Measurements from ENCODE around the gene FAM222B.

Gene FAM222B

DNA sequence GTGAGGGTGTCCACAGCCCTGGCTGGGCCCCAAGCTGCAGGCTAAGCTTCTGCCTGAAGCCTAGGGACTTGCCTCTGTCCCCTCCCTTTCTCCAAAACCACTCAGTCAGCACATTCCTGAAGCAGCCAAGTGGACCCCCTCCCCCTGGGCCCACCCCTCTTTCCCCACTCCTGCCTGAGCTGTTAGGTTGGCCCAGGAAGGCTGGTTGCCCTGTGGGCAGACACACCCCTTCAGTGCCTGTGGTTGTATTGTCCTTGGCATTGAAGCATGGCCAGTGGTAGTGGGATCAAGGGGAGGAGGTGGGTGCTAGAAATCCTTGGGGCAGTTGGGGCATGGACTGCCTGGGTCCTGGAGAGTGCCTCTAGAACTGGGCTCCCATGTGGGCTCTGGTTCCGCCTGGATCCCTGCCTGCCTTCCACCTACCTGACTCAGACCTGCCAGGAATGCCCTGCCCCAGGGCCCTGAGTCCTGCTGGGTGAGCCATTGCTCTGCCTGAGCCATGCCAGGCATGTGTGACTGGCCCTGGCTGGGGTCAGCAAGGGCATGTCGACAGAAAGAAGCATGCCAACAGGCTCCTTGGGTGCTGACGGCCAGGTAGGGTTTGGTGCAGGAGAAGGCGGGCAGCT is 96.7 kb downstream of the FAM222B start:
- no peak for DNase-seq (ENCODE audit: low read depth)
- TF ChIP-seq, protein P1, sequence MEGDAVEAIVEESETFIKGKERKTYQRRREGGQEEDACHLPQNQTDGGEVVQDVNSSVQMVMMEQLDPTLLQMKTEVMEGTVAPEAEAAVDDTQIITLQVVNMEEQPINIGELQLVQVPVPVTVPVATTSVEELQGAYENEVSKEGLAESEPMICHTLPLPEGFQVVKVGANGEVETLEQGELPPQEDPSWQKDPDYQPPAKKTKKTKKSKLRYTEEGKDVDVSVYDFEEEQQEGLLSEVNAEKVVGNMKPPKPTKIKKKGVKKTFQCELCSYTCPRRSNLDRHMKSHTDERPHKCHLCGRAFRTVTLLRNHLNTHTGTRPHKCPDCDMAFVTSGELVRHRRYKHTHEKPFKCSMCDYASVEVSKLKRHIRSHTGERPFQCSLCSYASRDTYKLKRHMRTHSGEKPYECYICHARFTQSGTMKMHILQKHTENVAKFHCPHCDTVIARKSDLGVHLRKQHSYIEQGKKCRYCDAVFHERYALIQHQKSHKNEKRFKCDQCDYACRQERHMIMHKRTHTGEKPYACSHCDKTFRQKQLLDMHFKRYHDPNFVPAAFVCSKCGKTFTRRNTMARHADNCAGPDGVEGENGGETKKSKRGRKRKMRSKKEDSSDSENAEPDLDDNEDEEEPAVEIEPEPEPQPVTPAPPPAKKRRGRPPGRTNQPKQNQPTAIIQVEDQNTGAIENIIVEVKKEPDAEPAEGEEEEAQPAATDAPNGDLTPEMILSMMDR (IDR thresholded peaks at IDR 0.05; ENCODE audit: low read length, missing control alignments): no peak
- H3K4me3 ChIP-seq (replicated peaks; ENCODE audit: low read depth, low read length): peak overlapping the region; percentile 94

DNA sequence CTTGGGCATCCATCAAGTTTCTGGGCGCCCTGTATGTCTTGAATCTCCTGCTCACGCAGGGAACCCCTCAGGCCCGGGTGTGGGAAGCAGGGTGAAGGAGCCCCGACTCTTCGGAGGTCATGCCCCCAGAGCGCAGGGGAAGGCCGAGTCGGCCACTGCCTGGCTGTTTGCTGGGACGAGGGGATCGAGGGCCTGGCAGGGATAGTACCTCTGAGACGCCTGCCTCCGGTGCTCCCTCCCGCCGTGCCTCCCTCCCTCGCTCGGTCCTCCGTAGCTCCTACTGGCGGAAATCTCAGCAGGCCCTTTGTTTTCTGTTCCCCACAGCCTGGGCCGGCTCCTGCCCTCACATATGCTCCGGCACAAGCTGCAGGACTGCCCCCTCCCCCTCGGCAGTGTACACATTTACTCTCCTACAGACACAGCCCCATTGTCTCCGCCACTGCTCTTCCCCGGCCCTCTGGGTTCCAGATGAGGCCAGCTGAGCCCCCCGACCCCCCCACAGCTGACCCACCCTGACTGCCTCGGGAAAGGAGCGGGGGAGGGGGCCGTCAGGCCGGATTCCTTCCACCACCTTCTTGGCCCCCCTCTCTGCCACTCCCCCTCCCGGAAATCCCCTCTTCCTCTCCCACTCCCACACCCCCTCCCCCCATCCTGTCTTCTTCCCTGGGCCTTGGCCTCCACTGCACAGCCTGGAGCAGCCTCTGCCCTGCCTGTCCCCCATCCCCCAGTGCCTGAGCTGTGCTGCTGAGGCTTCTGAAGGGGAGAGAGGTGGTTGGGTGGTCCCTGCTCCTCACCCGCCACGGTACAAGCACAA is 97.4 kb downstream of the FAM222B start:
- DNase-seq (ENCODE audit: low read depth): peak; percentile 74
- peak overlapping the region; percentile 94 for H3K4me3 ChIP-seq (replicated peaks; ENCODE audit: low read depth, low read length)
- TF ChIP-seq, protein P1 (IDR thresholded peaks at IDR 0.05; ENCODE audit: low read length, missing control alignments): no peak

DNA sequence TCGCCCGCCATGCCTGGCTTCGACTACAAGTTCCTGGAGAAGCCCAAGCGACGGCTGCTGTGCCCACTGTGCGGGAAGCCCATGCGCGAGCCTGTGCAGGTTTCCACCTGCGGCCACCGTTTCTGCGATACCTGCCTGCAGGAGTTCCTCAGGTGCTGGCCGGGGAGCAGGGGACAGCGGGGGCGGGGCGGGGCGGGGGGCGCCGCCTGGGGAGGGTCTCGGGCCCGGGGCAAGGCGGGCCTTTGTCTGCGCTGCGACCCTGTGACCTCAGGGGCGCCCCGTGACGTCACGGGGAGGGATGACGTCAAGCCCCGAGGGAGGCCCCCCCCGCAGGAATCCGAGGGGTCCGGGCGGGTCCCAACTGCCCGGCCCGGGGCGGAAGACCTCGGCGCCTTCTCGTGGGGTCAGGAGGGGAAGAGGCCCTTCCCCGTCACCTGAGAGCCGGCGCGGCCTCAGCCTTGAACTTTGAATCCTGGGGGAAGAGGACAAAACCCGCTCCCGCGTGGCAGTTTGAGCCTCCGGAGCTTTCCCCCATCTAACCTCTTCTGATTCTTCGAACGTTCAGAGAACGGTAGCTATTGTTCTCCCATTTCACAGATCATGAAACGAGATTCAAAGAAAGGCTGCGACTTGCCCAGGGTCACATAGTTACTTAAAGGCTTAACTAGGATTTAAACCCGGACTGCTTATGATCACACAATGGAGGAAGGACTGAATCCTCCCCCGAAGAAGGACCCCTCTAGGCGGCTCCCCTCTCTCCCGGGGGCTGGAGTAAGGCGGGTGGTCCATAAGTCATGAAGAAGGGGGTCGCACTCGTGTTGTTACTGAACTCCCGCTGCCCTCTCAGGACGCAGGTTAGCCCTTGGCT is 98.3 kb downstream of the FAM222B start:
- H3K4me3 ChIP-seq (replicated peaks; ENCODE audit: low read depth, low read length): peak overlapping the region; percentile 94
- peak; percentile 53 for DNase-seq (ENCODE audit: low read depth)
- TF ChIP-seq, protein P1 (IDR thresholded peaks at IDR 0.05; ENCODE audit: low read length, missing control alignments): no peak

DNA sequence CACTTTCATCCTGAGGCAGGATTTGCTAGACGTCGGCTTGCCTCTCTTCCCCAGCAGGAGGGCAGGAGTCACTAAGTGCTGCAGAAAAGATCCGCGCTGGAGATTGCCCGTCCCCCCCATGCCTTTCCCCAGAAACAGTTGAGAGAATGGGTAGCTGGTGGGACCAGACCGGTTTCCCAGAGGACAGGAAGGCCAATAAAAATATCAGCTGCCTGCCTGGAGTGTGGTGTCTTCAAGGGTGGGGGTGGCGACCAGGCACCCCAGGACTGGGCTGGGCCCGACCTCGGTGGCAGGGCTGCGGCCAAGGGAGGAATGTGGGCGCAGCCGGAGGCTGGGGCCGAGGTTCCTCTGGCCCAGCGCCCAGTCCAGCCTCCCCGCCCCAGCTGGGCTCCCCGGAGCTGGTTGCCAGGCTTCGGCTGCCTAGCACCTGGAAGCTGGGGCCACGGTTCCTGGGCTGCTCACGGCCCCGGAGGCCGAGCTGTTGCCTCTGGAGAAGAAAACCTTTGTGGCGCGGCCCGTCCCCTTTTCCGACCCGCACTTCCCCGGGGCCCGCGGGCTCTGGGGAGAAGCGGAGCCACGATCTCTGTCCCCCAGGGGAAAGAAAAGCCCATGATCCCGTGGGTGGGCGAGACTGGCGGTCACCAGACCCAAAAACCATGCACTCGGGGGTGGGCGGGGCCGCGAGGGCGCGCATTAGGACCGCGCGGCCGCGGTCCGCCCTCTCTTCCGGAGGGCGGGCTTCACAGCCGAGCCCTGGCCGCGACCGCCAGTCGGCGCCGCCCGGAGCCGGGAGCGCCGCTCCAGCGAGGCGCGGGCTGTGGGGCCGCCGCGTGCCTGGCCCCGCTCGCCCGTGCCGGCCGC is 99.1 kb downstream of the FAM222B start, which contains the start of gene TRAF4:
Gene TRAF4 (plus strand): TSS at position 769 of the 861 bp plus-strand sequence. CDS start 102 bp downstream, outside the sequence.
- TF ChIP-seq, protein P1 (IDR thresholded peaks at IDR 0.05; ENCODE audit: low read length, missing control alignments): no peak
- H3K4me3 ChIP-seq (replicated peaks; ENCODE audit: low read depth, low read length): peak within 1 kb of the TSS; percentile 94
- peak; percentile 75 for DNase-seq (ENCODE audit: low read depth)

DNA sequence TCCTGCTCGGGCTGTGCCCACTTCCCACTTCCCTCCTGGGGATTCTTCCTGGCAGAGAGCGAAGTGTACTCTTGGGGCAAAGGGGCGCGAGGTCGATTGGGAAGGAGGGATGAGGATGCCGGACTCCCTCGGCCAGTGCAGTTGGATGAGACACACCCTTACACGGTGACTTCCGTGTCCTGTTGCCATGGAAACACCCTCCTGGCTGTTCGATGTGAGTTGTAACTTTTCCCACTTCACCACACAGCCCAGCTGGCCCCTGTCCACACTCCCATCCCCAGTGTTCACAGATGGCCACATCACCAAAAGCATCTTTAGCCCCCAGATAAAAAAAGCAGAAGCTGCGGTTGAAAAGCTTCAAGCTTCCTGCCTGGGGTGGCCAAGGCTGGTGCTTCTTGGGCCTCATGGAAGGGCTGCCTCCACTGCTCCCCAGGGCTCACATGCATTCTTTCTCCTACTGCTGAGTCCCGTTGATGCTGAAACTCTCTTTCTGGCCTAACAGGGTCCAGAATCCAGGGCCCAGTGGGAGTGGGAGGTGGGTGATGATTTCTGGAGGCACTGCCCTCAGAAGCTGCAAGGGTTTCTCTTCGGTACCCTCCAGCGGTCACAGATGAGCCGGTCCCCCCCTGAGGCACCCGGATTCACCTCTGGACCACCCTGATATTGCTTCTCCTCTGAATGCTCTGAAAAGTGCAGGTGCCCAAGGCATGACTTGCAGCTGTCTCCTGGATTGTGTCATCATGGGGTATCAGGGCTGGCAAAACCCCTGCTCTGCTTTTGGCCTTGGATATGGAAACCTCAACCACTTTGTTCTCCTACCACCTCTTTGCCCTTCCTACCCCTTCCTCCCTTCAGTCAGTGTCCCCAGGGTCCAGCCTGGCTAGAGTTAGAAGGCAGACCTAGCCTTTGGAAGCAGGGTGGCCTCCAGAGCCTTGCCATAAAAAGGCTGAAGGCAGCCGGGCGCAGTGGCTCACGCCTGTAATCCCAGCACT is 100.9 kb downstream of the FAM222B start:
- no peak for DNase-seq (ENCODE audit: low read depth)
- H3K4me3 ChIP-seq (replicated peaks; ENCODE audit: low read depth, low read length): no peak overlapping the region
- TF ChIP-seq, protein P1 (IDR thresholded peaks at IDR 0.05; ENCODE audit: low read length, missing control alignments): no peak
